HL-60/S4 (cell line): Measurements from ENCODE around the gene NDUFAF5.

Experiments
- in situ Hi-C: fragments of 300-500 bp; cut with MboI; formaldehyde crosslinking; loops from 2 replicates; pipeline ENCODE4 v1.14.3; 2022; ENCODE audit warnings: low sequenced_read_pairs

The NDUFAF5 gene

GRCh38 chr20:13777171-13777601 lies 7.6 kb upstream of the NDUFAF5 start:
- in situ Hi-C loops = no loop called here

- in situ Hi-C loops = no loop called here
These were observed 6.0 kb upstream of the NDUFAF5 start for GRCh38 chr20:13778827-13779226.

- in situ Hi-C loops = no loop called here
These were observed 1.3 kb upstream of the NDUFAF5 start for GRCh38 chr20:13783528-13783927.

- in situ Hi-C loops = no loop called here
These were observed 446 bp upstream of the NDUFAF5 start for GRCh38 chr20:13784271-13784892.

DNA sequence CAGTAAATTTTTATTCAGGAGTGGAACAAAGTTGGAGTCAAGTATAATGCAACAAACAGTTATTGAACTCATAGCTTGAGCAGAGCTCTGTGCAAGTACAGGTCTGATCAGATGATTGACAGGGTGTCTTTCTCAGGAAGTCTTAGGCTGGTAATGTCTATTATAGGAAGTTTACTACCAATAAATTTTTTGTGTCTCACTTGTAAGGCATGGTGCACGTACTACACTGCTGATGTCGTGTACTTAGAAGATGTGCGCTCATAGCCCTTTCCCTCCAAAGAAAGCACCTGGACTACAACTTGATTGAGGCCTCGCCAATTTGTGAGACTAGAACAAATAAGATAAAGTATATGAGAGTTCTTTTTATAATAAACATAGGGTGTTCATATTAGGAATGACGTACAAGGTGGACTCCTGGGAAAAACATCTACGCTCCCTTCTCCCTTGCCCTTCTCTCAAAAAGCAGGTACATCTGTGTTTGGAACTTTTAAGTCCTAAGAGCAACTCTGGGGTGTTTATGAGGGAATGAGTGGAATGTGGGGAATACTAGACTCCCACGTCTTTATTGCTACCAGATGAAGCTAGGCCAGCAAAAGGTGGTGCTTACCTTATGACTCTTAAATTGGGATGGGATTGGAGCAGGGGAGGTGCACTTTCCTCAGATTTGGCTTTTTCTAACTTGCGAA lies 1.5 kb downstream of the NDUFAF5 start:
- in situ Hi-C loops = no loop called here

DNA sequence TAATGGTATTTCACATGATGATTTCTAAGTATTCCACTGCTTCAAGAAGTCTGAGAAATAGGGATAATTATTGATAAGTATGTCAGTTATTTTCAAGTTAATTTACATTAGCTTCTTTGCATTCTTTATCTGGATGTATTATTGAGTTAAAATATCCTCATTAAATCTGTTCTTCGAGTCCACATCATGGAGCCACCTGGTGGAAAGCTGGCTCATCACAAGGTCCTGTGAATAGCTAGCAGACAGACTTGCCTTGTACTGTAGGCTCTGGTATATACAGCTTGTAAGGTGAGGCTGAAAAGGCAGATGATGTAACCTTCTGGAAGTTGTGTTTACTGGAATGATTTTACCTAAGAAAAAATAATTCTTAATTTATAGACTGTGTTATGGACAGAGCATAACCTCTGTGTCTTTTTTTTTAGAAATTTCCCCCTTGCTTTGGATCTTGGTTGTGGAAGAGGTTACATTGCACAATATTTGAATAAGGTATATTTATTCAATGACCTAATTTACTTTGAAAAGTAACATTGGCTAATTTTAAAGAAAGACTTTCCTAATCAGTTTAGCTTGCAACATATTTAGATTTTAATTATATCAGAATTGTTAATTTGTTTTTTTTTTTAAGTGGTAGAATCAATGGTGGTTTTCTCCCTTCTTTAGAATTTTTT lies 3.5 kb downstream of the NDUFAF5 start:
- in situ Hi-C loops = no loop called here

GRCh38 chr20:13790708-13791107 lies 5.9 kb downstream of the NDUFAF5 start:
- in situ Hi-C loops = no loop called here

- in situ Hi-C loops = no loop called here
These were observed 7.0 kb downstream of the NDUFAF5 start for GRCh38 chr20:13791540-13792459.

GRCh38 chr20:13793001-13793400 lies 8.2 kb downstream of the NDUFAF5 start:
- in situ Hi-C loops = no loop called here

- in situ Hi-C loops = no loop called here
These were observed 9.8 kb downstream of the NDUFAF5 start for GRCh38 chr20:13794667-13795066.

- in situ Hi-C loops = no loop called here
These were observed 14.2 kb downstream of the NDUFAF5 start for GRCh38 chr20:13799040-13799439.

DNA sequence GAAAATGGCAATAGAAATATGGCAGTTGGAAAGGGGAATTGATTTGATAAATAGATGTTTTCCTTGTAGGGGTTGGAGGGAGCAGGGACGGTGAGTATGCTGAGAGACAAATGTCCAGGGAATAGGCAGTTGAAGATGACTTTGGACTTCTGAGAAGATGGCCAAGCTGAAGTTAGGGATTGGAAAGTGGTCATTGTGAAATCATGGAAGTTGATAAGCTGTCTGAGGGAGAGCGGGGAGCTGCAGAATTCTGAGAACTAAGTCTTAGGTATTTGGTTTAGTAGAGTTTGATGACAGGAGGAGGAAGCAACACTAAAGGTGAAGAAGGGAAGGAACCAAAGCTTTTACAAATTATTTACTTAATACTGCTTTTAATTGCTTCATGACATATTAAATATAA lies 15.1 kb downstream of the NDUFAF5 start:
- in situ Hi-C loops = no loop called here

DNA sequence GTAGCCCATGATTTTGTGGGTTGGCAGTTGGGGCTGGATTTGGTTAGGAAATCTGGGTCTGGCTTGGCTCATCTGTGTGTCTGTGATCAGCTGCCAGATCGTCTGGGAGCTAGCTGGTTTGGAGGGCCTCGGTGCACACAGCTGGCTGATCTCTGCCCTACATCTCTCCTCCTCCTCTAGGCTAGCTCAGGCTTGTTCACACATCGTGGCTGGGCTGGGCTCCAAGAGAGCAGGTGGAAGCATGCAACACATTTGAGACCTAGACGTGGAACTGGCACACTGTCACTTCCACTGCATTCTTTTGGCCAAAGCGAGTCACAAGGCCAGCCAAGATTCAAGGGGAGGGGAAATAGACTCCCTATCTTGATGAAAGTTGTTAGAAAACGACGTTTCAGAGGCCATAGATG lies 15.9 kb downstream of the NDUFAF5 start:
- in situ Hi-C loops = no loop called here

- in situ Hi-C loops = no loop called here
These were observed 24.5 kb downstream of the NDUFAF5 start for GRCh38 chr20:13809373-13809772.

DNA sequence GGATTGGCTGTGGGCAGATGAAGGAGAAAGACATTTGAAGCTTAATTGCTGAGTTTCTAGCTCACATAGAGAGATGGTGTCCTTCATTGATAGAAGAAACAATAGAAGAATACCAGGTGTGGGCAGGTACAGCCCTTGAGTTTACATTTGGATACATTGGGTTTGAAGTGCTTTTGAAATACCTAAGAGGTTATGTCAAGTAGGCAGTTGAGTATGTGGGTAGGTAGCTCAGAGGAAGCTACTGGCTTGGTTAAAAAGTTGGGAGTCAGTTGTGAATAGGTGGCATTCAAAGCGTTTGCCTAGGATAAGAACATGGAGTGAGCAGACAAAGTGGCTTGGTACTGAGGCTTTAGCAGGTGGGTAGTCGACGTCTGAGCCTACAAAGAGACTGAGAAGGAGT lies 25.0 kb downstream of the NDUFAF5 start:
- in situ Hi-C loops = loop anchor here (10.0 kb wide), 1 partner anchor 245 kb away; no protein-coding TSS in a partner anchor

DNA sequence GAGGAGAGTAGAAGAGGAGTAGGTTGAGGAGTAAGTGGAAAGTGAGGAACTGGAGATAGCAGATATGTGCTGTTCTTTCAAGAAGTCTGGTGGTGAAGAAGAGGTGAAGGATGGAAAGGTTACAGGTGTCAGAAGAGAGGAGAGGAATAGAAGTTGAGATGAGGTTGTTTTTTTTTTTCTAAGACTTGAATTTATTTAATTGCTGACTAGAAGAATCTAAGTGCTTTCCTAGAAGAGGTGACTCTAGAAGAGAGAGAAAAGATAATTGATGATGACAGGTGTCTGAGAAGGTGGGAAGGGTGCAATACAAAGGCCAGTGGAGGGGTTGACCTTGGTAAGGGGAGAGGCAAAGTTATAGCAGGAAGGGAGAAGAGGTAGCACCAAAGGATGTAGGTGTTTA lies 25.6 kb downstream of the NDUFAF5 start:
- in situ Hi-C loops = loop anchor here (10.0 kb wide), 1 partner anchor 244 kb away; no protein-coding TSS in a partner anchor

DNA sequence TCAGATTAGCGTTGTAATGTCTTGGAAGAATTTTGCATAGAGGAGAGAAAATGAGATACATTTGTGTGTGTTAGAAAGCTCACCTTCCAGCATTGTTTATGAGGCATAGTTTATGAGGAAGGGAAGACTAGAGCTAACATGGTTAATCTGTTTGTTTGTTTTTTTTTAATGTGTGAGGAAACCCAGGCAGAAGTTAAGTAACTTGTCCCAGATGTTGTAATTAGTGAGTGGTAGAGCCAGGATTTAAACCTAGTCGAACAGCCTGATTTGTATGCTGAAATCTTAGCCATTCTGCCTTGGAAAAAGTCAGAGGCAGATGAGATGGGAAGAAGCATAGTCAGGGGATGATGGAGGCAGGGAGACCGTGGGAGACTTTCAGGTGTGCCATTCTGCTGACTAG lies 29.1 kb downstream of the NDUFAF5 start:
- in situ Hi-C loops = loop anchor here (10.0 kb wide), 1 partner anchor 241 kb away; no protein-coding TSS in a partner anchor

DNA sequence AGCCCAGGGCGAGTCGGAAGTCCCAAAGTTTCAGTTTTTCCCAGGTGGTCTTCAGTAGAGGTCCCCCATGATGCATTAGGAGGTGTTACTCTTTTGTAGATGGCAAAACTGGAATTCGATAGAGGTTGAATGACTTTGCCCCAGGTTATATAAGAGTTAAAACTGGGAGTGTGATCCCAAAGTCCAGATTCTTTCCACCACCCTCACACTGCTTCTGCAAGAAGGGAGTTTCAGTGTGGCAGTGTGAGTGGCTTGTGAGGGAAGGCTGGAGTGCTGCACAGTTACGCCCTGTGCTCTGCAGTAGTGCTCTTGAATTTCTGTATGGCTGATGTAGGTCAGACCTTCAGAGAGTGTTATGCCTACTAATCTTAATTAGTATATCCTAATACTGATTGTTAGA lies 29.8 kb downstream of the NDUFAF5 start:
- in situ Hi-C loops = loop anchor here (10.0 kb wide), 1 partner anchor 240 kb away; no protein-coding TSS in a partner anchor

DNA sequence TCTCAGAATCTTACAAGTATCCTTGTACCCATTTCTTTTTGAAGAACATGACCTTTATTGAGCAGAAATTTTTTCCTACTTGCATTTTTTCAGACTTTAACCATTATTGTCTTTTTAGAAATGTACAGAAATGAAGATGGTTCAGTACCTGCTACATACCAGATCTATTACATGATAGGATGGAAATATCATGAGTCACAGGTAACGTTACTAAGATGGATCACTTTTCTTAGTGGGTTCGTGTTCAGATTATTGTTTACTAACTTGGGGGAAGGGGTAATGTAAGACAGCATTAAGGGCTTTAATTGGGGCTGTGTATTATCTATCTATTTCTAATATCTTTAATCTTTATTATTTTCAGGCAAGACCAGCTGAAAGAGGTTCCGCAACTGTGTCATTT lies 31.9 kb downstream of the NDUFAF5 start:
- in situ Hi-C loops = loop anchor here (10.0 kb wide), 1 partner anchor 238 kb away; no protein-coding TSS in a partner anchor

GRCh38 chr20:13817342-13817741 lies 32.5 kb downstream of the NDUFAF5 start:
- in situ Hi-C loops = loop anchor here (10.0 kb wide), 1 partner anchor 237 kb away; no protein-coding TSS in a partner anchor
